HepG2 (cell line): Measurements from ENCODE around the gene WSCD2.

Experiments used
- BRD4 ChIP-seq: sonication (generic); formaldehyde crosslinking; IDR thresholded peaks from 2 replicates; pipeline ENCODE4 v1.4.0; 2020; ENCODE audit warnings: missing genetic modification reagents
- ETV5 ChIP-seq: IDR thresholded peaks from 2 replicates; pipeline ENCODE4 v1.6.1; 2018; ENCODE audit warnings: missing biosample characterization, missing genetic modification reagents, inconsistent platforms, borderline replicate concordance
- KLF16 ChIP-seq, 2 experiments: sonication (generic) in 1 of 2; formaldehyde crosslinking in 1 of 2; IDR thresholded peaks; 2 replicates each; pipeline versions ENCODE4 v1.6.1 to v1.8.0; 2016 to 2023; ENCODE audit warnings: missing genetic modification reagents in 2 of 2, missing compliant biosample characterization in 1 of 2
- SPEN ChIP-seq: sonication (generic); formaldehyde crosslinking; IDR thresholded peaks from 2 replicates; pipeline ENCODE4 v1.5.1; 2020; ENCODE audit warnings: low read depth, mild to moderate bottlenecking, missing genetic modification reagents
- TP53 ChIP-seq: sonication (generic); formaldehyde crosslinking; conservative IDR thresholded peaks from 2 replicates; pipeline ENCODE4 v1.4.0; 2020; ENCODE audit warnings: missing genetic modification reagents
- ZKSCAN8 ChIP-seq: IDR thresholded peaks from 2 replicates; pipeline ENCODE4 v1.6.1; 2016; ENCODE audit warnings: borderline replicate concordance, missing genetic modification reagents, missing compliant biosample characterization
- ZNF567 ChIP-seq: sonication (generic); formaldehyde crosslinking; IDR thresholded peaks from 2 replicates; pipeline ENCODE4 v1.8.1; 2023; ENCODE audit warnings: mild to moderate bottlenecking, missing genetic modification reagents, borderline replicate concordance

DNA sequence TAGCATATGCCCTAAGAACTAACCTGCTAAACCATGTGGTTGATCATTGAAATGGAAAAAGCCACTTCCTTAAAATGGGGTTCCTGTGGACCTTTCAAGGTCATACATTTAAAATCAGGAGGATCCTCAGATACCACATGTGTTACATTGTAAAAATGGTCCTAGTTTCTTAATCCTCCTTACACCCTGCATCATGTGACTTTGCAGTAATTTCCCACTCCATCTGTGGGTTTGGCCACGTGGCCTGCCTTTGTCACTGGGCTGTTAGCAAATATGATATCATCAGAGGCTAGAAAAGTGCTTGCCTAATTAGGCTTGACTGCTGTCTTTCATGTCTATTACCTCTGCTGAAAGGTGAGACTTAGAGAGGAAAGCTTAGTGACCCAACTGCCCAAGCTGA is 139.3 kb downstream of the WSCD2 start:
- TF ChIP-seq ZKSCAN8 (CRISPR knock-in tag) (no peak), TP53 (CRISPR knock-in tag) (no peak), ZNF567 (no peak), BRD4 (CRISPR knock-in tag) (no peak), SPEN (CRISPR knock-in tag) (no peak), KLF16 (CRISPR knock-in tag; IDR thresholded peaks at IDR 0.05) (no peak), ETV5 (CRISPR knock-in tag) (no peak)
